Measurements from ENCODE around the gene UNKL.

UNKL gene

GRCh38 chr16:1375741-1376410 is 38.6 kb downstream of the UNKL start:
- H3K9me3 Mint-ChIP-seq: no peaks in the 10 kb centered on the region
- TF ChIP-seq, protein P1, sequence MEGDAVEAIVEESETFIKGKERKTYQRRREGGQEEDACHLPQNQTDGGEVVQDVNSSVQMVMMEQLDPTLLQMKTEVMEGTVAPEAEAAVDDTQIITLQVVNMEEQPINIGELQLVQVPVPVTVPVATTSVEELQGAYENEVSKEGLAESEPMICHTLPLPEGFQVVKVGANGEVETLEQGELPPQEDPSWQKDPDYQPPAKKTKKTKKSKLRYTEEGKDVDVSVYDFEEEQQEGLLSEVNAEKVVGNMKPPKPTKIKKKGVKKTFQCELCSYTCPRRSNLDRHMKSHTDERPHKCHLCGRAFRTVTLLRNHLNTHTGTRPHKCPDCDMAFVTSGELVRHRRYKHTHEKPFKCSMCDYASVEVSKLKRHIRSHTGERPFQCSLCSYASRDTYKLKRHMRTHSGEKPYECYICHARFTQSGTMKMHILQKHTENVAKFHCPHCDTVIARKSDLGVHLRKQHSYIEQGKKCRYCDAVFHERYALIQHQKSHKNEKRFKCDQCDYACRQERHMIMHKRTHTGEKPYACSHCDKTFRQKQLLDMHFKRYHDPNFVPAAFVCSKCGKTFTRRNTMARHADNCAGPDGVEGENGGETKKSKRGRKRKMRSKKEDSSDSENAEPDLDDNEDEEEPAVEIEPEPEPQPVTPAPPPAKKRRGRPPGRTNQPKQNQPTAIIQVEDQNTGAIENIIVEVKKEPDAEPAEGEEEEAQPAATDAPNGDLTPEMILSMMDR (IDR thresholded peaks at IDR 0.05; ENCODE audit: unreplicated experiment in 3 of 3): no peak
- peaks cover 15% of the 10 kb centered on the region for H3K27me3 Mint-ChIP-seq (ENCODE audit: low read depth)
- H3K27ac Mint-ChIP-seq: no peak overlapping the region
- H3K4me1 Mint-ChIP-seq: peaks cover 13% of the 10 kb centered on the region
- no peak overlapping the region for H3K4me3 Mint-ChIP-seq
- peaks cover 4% of the 10 kb centered on the region for H3K36me3 Mint-ChIP-seq (ENCODE audit: low read depth)

GRCh38 chr16:1375298-1375640 is 39.2 kb downstream of the UNKL start:
- Mint-ChIP-seq H3K27me3 (ENCODE audit: low read depth) (peaks cover 13% of the 10 kb centered on the region), H3K4me3 (no peak overlapping the region), H3K9me3 (no peaks in the 10 kb centered on the region), H3K36me3 (ENCODE audit: low read depth) (peaks cover 4% of the 10 kb centered on the region), H3K27ac (no peak overlapping the region), H3K4me1 (peaks cover 13% of the 10 kb centered on the region)
- TF ChIP-seq, protein P1 (IDR thresholded peaks at IDR 0.05; ENCODE audit: unreplicated experiment in 3 of 3): no peak

DNA sequence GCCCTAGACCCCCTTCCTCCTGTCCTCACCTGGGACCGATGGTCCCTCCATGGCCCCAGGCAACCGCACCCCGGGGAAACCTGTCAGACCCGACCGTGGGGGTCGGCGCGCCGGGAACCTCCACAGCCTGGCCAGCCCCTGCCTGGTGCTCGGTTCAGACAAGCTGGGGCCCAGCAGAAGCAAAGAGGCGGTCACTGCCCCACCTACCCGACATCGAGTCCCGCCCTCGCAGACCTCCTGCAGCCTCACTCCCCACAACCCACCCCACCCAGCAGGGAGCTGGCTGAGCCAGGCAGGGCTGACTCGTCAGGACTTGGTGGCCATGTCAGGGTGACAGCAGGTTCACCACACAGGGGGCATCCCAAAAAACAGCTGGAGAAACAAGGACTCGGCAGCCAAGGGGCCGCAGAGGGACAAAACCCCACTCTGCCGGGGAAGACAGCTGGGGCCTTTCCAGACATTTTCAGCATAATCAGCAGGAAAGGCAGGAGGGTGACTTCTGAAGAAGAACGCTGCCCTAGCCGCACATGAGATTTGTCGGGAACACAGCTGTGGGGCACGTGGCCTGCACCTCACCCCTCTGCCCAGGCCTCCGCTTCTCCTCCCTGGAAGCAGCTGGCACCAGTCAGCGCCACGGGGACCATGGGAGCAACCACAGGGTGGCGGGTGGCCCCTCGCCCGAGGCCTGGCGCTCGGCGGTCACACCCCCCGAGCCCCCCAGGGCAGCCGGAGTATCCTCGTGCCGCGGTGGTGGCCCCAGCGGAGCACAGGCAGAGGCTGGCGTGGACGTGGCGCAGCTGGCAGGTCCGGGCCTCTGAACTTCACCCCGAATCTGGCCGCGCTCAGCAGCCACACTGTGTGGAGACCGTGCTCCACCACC is 39.8 kb downstream of the UNKL start:
- TF ChIP-seq, protein P1 (IDR thresholded peaks at IDR 0.05; ENCODE audit: unreplicated experiment in 3 of 3): no peak
- Mint-ChIP-seq H3K9me3 (no peaks in the 10 kb centered on the region), H3K27ac (no peak overlapping the region), H3K36me3 (ENCODE audit: low read depth) (peaks cover 4% of the 10 kb centered on the region), H3K4me3 (no peak overlapping the region), H3K4me1 (peaks cover 9% of the 10 kb centered on the region), H3K27me3 (ENCODE audit: low read depth) (peaks cover 9% of the 10 kb centered on the region)

DNA sequence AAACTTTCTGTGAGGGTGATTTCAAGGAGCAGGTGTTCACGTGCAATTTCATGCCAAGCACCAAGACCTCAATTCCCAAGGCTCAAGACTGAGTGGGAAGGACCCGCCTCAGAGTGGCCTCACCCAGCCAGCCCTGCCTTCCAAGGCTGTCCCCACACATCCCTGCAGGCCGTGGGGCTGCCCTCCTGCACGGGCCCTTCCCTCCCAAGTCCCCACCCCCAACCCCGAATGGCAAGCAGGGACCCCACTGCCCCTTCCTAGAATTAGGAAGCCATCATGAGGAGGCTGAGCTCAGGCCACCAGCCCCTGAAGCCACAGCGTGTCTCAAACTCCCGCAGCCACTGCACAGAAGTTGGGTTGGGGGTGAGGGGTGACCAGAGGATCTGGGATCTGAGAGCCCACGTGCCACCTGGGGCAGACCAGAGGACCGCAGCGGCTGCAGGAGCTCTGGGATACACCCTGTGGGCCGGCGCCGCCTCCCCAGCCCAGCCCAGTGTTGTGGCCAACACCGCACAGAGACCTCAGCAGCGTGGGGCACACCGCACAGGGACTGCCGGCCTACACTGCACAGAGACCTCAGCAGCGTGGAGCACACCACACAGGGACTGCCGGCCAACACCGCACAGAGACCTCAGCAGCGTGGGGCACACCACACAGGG is 42.1 kb downstream of the UNKL start:
- H3K36me3 Mint-ChIP-seq (ENCODE audit: low read depth): peaks cover 4% of the 10 kb centered on the region
- no peaks in the 10 kb centered on the region for H3K9me3 Mint-ChIP-seq
- no peak overlapping the region for H3K4me3 Mint-ChIP-seq
- no peak overlapping the region for H3K27ac Mint-ChIP-seq
- H3K4me1 Mint-ChIP-seq: no peaks in the 10 kb centered on the region
- H3K27me3 Mint-ChIP-seq (ENCODE audit: low read depth): no peaks in the 10 kb centered on the region
- TF ChIP-seq, protein P1 (IDR thresholded peaks at IDR 0.05; ENCODE audit: unreplicated experiment in 3 of 3): no peak

GRCh38 chr16:1371054-1371978 is 43.2 kb downstream of the UNKL start:
- H3K27ac Mint-ChIP-seq: no peak overlapping the region
- H3K9me3 Mint-ChIP-seq: no peaks in the 10 kb centered on the region
- H3K36me3 Mint-ChIP-seq (ENCODE audit: low read depth): peaks cover 2% of the 10 kb centered on the region
- TF ChIP-seq, protein P1 (IDR thresholded peaks at IDR 0.05; ENCODE audit: unreplicated experiment in 3 of 3): no peak
- H3K4me3 Mint-ChIP-seq: no peak overlapping the region
- H3K27me3 Mint-ChIP-seq (ENCODE audit: low read depth): no peaks in the 10 kb centered on the region
- H3K4me1 Mint-ChIP-seq: no peaks in the 10 kb centered on the region

Data from nephron (organoid).